Measurements from ENCODE around the gene SYT15. TPM values are rescaled to one million over a fixed set of nuclear protein-coding genes. Genes with fewer than 3 reads are reported as not detected.

SYT15 gene
- total RNA-seq, 1 experiment from 2014 or later: 0.59 TPM

- H2BK120ac ChIP-seq (ENCODE audit: low read depth, low read length, poor library complexity, severe bottlenecking): no peak overlapping the region
- no peaks in the 10 kb centered on the region for H3K9me3 Mint-ChIP-seq
- H3K36me3 Mint-ChIP-seq (ENCODE audit: insufficient read depth in 1 of 3, low read depth in 3 of 3): no peaks in the 10 kb centered on the region
- peaks cover 25 to 37% of the 10 kb centered on the region in 2 experiments for H3K4me1 Mint-ChIP-seq
- no peaks in the 10 kb centered on the region for H4K20me1 ChIP-seq (ENCODE audit: control insufficient read depth, insufficient read depth, insufficient read length)
- no peak overlapping the region for H3K14ac ChIP-seq (ENCODE audit: insufficient read depth, low read length)
- no peak for DNase-seq
- H3K4me2 ChIP-seq (ENCODE audit: insufficient read depth, insufficient read length, low read length): no peak overlapping the region
- no peaks in the 10 kb centered on the region for H3K79me2 ChIP-seq (ENCODE audit: insufficient read depth, low read length)
- no peak overlapping the region for H2AFZ ChIP-seq (ENCODE audit: low read length)
- no peak overlapping the region for H4K5ac ChIP-seq (ENCODE audit: insufficient read length, low read depth, low read length)
- H2AK5ac ChIP-seq (ENCODE audit: insufficient read length, low read length): no peak overlapping the region
- H3K27me3 ChIP-seq (ENCODE audit: insufficient read depth, low read length): no peaks in the 10 kb centered on the region; the same call in 1 of the 2 replicates
- no peak overlapping the region for H2BK15ac ChIP-seq (ENCODE audit: low read depth, low read length)
- no peak overlapping the region for H2BK5ac ChIP-seq (ENCODE audit: insufficient read length, low read length)
- no peak overlapping the region for H3K27ac ChIP-seq (ENCODE audit: insufficient read length, low read depth, low read length)
- no peak overlapping the region for H3K9ac ChIP-seq (ENCODE audit: extremely low read depth, insufficient read length, low read length)
- H3K4ac ChIP-seq (ENCODE audit: low read depth, low read length): no peak overlapping the region
- no peak overlapping the region for H3K18ac ChIP-seq (ENCODE audit: insufficient read length, low read depth, low read length)
- peaks cover 8% of the 10 kb centered on the region; the same call in 1 of the 2 replicates for H3K4me1 ChIP-seq (ENCODE audit: insufficient read depth, low read length)
- no CpG with 5 or more reads among the region's 7 CpGs for WGBS (ENCODE audit: extremely low coverage, insufficient read length, low lambda C conversion rate)
- peaks cover 3% of the 10 kb centered on the region for H3K23me2 ChIP-seq (ENCODE audit: insufficient read length, low read depth, low read length, poor library complexity, severe bottlenecking)
- H4K8ac ChIP-seq (replicated peaks; ENCODE audit: insufficient read length, low read depth, low read length): no peak overlapping the region
- no peak overlapping the region for H3T11ph ChIP-seq (ENCODE audit: low read length)
- H2BK12ac ChIP-seq (ENCODE audit: insufficient read length, low read depth, low read length): no peak overlapping the region
- H3K56ac ChIP-seq (ENCODE audit: insufficient read length, low read depth, low read length): no peak overlapping the region
- 0 out of 7 replicates have a peak overlapping the region, but pooled peaks of 1 of the 3 experiments have one; percentile 12 for H3K27ac Mint-ChIP-seq
- H3K27me3 Mint-ChIP-seq (ENCODE audit: low read depth): peaks cover 29% of the 10 kb centered on the region
- no peak overlapping the region for H4K91ac ChIP-seq (ENCODE audit: insufficient read length, low read depth, low read length)
- TF ChIP-seq, protein P1, sequence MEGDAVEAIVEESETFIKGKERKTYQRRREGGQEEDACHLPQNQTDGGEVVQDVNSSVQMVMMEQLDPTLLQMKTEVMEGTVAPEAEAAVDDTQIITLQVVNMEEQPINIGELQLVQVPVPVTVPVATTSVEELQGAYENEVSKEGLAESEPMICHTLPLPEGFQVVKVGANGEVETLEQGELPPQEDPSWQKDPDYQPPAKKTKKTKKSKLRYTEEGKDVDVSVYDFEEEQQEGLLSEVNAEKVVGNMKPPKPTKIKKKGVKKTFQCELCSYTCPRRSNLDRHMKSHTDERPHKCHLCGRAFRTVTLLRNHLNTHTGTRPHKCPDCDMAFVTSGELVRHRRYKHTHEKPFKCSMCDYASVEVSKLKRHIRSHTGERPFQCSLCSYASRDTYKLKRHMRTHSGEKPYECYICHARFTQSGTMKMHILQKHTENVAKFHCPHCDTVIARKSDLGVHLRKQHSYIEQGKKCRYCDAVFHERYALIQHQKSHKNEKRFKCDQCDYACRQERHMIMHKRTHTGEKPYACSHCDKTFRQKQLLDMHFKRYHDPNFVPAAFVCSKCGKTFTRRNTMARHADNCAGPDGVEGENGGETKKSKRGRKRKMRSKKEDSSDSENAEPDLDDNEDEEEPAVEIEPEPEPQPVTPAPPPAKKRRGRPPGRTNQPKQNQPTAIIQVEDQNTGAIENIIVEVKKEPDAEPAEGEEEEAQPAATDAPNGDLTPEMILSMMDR (conservative IDR thresholded peaks at IDR 0.05): no peak
- no peak overlapping the region for H3K23ac ChIP-seq (ENCODE audit: insufficient read length, low read depth, low read length)
- no peaks in the 10 kb centered on the region for H3K79me1 ChIP-seq (ENCODE audit: insufficient read depth, low read depth, low read length, poor library complexity, severe bottlenecking)
- peak overlapping the region; percentile 44 to 56 for H3K4me3 Mint-ChIP-seq
- no peak overlapping the region for H2BK20ac ChIP-seq (ENCODE audit: low read depth, low read length, poor library complexity, severe bottlenecking)
- no peaks in the 10 kb centered on the region for H3K9me3 ChIP-seq (ENCODE audit: control insufficient read depth, low read depth, low read length)
Measured at GRCh38 chr10:46542567-46543465, 36.1 kb upstream of the SYT15 start.
